SU-DHL-6 (cell line): ENCODE data around the gene DNAH14.

Experiments
- H2AFZ ChIP-seq: fragments of 200-600 bp; sonication (generic); 2 replicates; pipeline ENCODE4 v1.6.1; 2014; ENCODE audit warnings: low read depth, mild to moderate bottlenecking, moderate library complexity, mixed read lengths, antibody characterized with exemption, low read length; ENCODE audit not compliant: severe bottlenecking
- H3F3A ChIP-seq: fragments of 200-600 bp; shearing (Covaris generic); 2 replicates; pipeline ENCODE4 v1.6.0; 2016; ENCODE audit warnings: antibody characterized with exemption, mild to moderate bottlenecking; ENCODE audit not compliant: insufficient read depth
- H3K27ac ChIP-seq: fragments of 200-600 bp; sonication (generic); 2 replicates; pipeline ENCODE4 v1.5.1; 2016; ENCODE audit warnings: low read depth, mild to moderate bottlenecking, low read length, moderate library complexity, mixed read lengths
- H3K27me3 ChIP-seq: fragments of 200-600 bp; sonication (generic), shearing (Covaris generic); 2 replicates; pipeline ENCODE4 v1.6.0; 2014; ENCODE audit warnings: mild to moderate bottlenecking, low read length
- H3K36me3 ChIP-seq: fragments of 200-600 bp; sonication (generic); 2 replicates; pipeline ENCODE4 v1.6.1; 2014; ENCODE audit warnings: mild to moderate bottlenecking, low read length, mixed read lengths
- H3K4me2 ChIP-seq: fragments of 300-600, 200-600 bp; shearing (Covaris generic), sonication (generic); 2 replicates; pipeline ENCODE4 v1.6.0; 2014; ENCODE audit warnings: low read length, low read depth, mild to moderate bottlenecking; ENCODE audit not compliant: poor library complexity, severe bottlenecking
- H3K4me3 ChIP-seq: fragments of 200-600 bp; sonication (generic); 2 replicates; pipeline ENCODE4 v1.5.1; 2014; ENCODE audit warnings: antibody characterized with exemption, low read length, mild to moderate bottlenecking, mixed read lengths; ENCODE audit not compliant: insufficient read depth, poor library complexity, severe bottlenecking
- H3K79me2 ChIP-seq: fragments of 200-600 bp; sonication (generic); 2 replicates; pipeline ENCODE4 v1.6.1; 2014; ENCODE audit warnings: mild to moderate bottlenecking, low read length, moderate library complexity; ENCODE audit not compliant: insufficient read depth
- H3K9ac ChIP-seq: fragments of 200-600 bp; sonication (generic); 2 replicates; pipeline ENCODE4 v1.7.0; 2014; ENCODE audit warnings: mild to moderate bottlenecking, low read length
- H3K9me2 ChIP-seq: fragments of 200-600 bp; sonication (generic); replicated peaks from 2 replicates; pipeline ENCODE4 v1.6.1; 2014; ENCODE audit warnings: low read length; ENCODE audit not compliant: insufficient read depth
- H3K9me3 ChIP-seq: fragments of 200-600 bp; sonication (generic); 2 replicates; pipeline ENCODE4 v1.6.1; 2014; ENCODE audit warnings: low read length, mixed read lengths; ENCODE audit not compliant: insufficient read depth
- H4K20me1 ChIP-seq: fragments of 200-600 bp; sonication (generic); 2 replicates; pipeline ENCODE4 v1.6.1; 2014; ENCODE audit warnings: low read depth, mild to moderate bottlenecking, antibody characterized with exemption, low read length, moderate library complexity, mixed read lengths
- EZH2phosphoT487 ChIP-seq: fragments of 200-600 bp; sonication (generic), shearing (Covaris generic); conservative IDR thresholded peaks from 2 replicates; pipeline ENCODE4 v1.6.1; 2018; ENCODE audit warnings: mild to moderate bottlenecking, antibody characterized with exemption, low read length, moderate library complexity, mixed read lengths
- TF ChIP-seq, protein P1 (sequence below): fragments of 200-600 bp; sonication (generic); IDR thresholded peaks from one replicate; pipeline ENCODE4 v1.5.1; 2017; ENCODE audit warnings: antibody characterized with exemption, mild to moderate bottlenecking, low read length, moderate library complexity; ENCODE audit not compliant: insufficient read depth, poor library complexity, severe bottlenecking

DNAH14 gene

GRCh38 chr1:224932607-224933249 is 3.3 kb downstream of the DNAH14 start:
- Histone ChIP-seq H3F3A (no peaks in the 10 kb centered on the region), H2AFZ (no peak overlapping the region), H3K4me3 (no peak overlapping the region), H4K20me1 (no peaks in the 10 kb centered on the region), H3K9ac (no peak overlapping the region), H3K4me2 (no peak overlapping the region), H3K9me2 (no peaks in the 10 kb centered on the region), H3K27me3 (no peaks in the 10 kb centered on the region), H3K36me3 (no peaks in the 10 kb centered on the region), H3K9me3 (no peaks in the 10 kb centered on the region), H3K27ac (no peak overlapping the region), H3K79me2 (no peaks in the 10 kb centered on the region)
- TF ChIP-seq, protein P1, sequence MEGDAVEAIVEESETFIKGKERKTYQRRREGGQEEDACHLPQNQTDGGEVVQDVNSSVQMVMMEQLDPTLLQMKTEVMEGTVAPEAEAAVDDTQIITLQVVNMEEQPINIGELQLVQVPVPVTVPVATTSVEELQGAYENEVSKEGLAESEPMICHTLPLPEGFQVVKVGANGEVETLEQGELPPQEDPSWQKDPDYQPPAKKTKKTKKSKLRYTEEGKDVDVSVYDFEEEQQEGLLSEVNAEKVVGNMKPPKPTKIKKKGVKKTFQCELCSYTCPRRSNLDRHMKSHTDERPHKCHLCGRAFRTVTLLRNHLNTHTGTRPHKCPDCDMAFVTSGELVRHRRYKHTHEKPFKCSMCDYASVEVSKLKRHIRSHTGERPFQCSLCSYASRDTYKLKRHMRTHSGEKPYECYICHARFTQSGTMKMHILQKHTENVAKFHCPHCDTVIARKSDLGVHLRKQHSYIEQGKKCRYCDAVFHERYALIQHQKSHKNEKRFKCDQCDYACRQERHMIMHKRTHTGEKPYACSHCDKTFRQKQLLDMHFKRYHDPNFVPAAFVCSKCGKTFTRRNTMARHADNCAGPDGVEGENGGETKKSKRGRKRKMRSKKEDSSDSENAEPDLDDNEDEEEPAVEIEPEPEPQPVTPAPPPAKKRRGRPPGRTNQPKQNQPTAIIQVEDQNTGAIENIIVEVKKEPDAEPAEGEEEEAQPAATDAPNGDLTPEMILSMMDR = no peak
- TF ChIP-seq EZH2phosphoT487 = no peak

GRCh38 chr1:224933584-224933983 is 4.1 kb downstream of the DNAH14 start:
- Histone ChIP-seq H3K9me2 (no peaks in the 10 kb centered on the region), H3K9me3 (no peaks in the 10 kb centered on the region), H3K36me3 (no peaks in the 10 kb centered on the region), H3K9ac (no peak overlapping the region), H3K4me3 (no peak overlapping the region), H3F3A (no peaks in the 10 kb centered on the region), H3K79me2 (no peaks in the 10 kb centered on the region), H2AFZ (no peak overlapping the region), H3K27ac (no peak overlapping the region), H4K20me1 (no peaks in the 10 kb centered on the region), H3K27me3 (no peaks in the 10 kb centered on the region), H3K4me2 (no peak overlapping the region)
- TF ChIP-seq EZH2phosphoT487 = no peak
- TF ChIP-seq, protein P1 = no peak

GRCh38 chr1:224938652-224939051 is 9.2 kb downstream of the DNAH14 start:
- Histone ChIP-seq H3K27me3 (no peaks in the 10 kb centered on the region), H3K4me3 (no peak overlapping the region), H3K79me2 (no peaks in the 10 kb centered on the region), H3F3A (no peaks in the 10 kb centered on the region), H4K20me1 (no peaks in the 10 kb centered on the region), H3K27ac (no peak overlapping the region), H3K9ac (no peak overlapping the region), H3K4me2 (no peak overlapping the region), H3K9me2 (no peaks in the 10 kb centered on the region), H3K9me3 (no peaks in the 10 kb centered on the region), H3K36me3 (no peaks in the 10 kb centered on the region), H2AFZ (no peak overlapping the region)
- no peak for TF ChIP-seq EZH2phosphoT487
- TF ChIP-seq, protein P1 = no peak
